MM.1S (cell line): ENCODE measurements around the gene NCEH1.

Experiments used
- DNase-seq: peaks from one replicate; pipeline ENCODE4 v3.0.0-alpha.2; 2015
- H2AFZ ChIP-seq: fragments of 300-600 bp; sonication (generic); 2 replicates; pipeline ENCODE4 v1.6.0; 2016; ENCODE audit warnings: antibody characterized with exemption, low read length
- H3F3A ChIP-seq: fragments of 300-600 bp; sonication (generic); 2 replicates; pipeline ENCODE4 v1.6.1; 2016; ENCODE audit warnings: mild to moderate bottlenecking, antibody characterized with exemption, low read length, moderate library complexity, mixed read lengths; ENCODE audit not compliant: insufficient read depth
- H3K27ac ChIP-seq: fragments of 300-600 bp; sonication (generic); 2 replicates; pipeline ENCODE4 v1.5.1; 2016; ENCODE audit warnings: mild to moderate bottlenecking, low read length
- H3K27me3 ChIP-seq: fragments of 300-600 bp; sonication (generic); replicated peaks from 2 replicates; pipeline ENCODE4 v1.6.0; 2016; ENCODE audit warnings: low read length; ENCODE audit not compliant: insufficient read depth
- H3K36me3 ChIP-seq: fragments of 300-600 bp; sonication (generic); replicated peaks from 2 replicates; pipeline ENCODE4 v1.6.1; 2016; ENCODE audit warnings: mild to moderate bottlenecking, low read length, mixed read lengths; ENCODE audit not compliant: insufficient read depth
- H3K4me1 ChIP-seq: fragments of 300-600 bp; sonication (generic); 2 replicates; pipeline ENCODE4 v1.6.1; 2016; ENCODE audit warnings: low read length, mixed read lengths
- H3K4me2 ChIP-seq: fragments of 300-600 bp; sonication (generic); 2 replicates; pipeline ENCODE4 v1.6.0; 2016; ENCODE audit warnings: low read depth, low read length
- H3K4me3 ChIP-seq: fragments of 300-600 bp; sonication (generic); 2 replicates; pipeline ENCODE4 v1.5.1; 2016; ENCODE audit warnings: low read length, mixed read lengths
- H3K79me2 ChIP-seq: fragments of 300-600 bp; sonication (generic); 2 replicates; pipeline ENCODE4 v1.6.1; 2016; ENCODE audit warnings: mixed run types, low read length, mixed read lengths
- H3K9ac ChIP-seq: fragments of 300-600 bp; sonication (generic); 2 replicates; pipeline ENCODE4 v1.6.1; 2016; ENCODE audit warnings: low read length, mixed read lengths
- H3K9me2 ChIP-seq: fragments of 300-600 bp; sonication (generic); replicated peaks from 2 replicates; pipeline ENCODE4 v1.6.1; 2016; ENCODE audit warnings: mild to moderate bottlenecking, low read length, mixed read lengths; ENCODE audit not compliant: insufficient read depth
- H3K9me3 ChIP-seq: fragments of 300-600 bp; sonication (generic); replicated peaks from 2 replicates; pipeline ENCODE4 v1.6.1; 2016; ENCODE audit warnings: mild to moderate bottlenecking, low read length, mixed read lengths; ENCODE audit not compliant: insufficient read depth
- H4K20me1 ChIP-seq: fragments of 300-600 bp; sonication (generic); 2 replicates; pipeline ENCODE4 v1.6.1; 2016; ENCODE audit warnings: mild to moderate bottlenecking, low read length, moderate library complexity, mixed read lengths; ENCODE audit not compliant: insufficient read depth
- CTCF ChIP-seq: fragments of 300-600 bp; sonication (generic); IDR thresholded peaks from 2 replicates; pipeline ENCODE4 v1.5.1; 2016; ENCODE audit warnings: antibody characterized with exemption, low read length, mixed read lengths
- EZH2 ChIP-seq: fragments of 300-600 bp; sonication (generic); optimal IDR thresholded peaks from 2 replicates; pipeline ENCODE3; 2017; ENCODE audit warnings: low read depth, mild to moderate bottlenecking, antibody characterized with exemption, low read length, mixed read lengths
- EZH2phosphoT487 ChIP-seq: fragments of 300-600 bp; sonication (generic); IDR thresholded peaks from 2 replicates; pipeline ENCODE4 v1.6.1; 2018; ENCODE audit warnings: antibody characterized with exemption, low read length

Gene NCEH1

GRCh38 chr3:172616031-172616461 lies 94.8 kb downstream of the NCEH1 start:
- H3K4me2 ChIP-seq = peak overlapping the region; percentile 34
- H3K4me1 ChIP-seq = peaks cover 7% of the 10 kb centered on the region
- H3F3A ChIP-seq = no peaks in the 10 kb centered on the region
- TF ChIP-seq EZH2 (no peak), CTCF (no peak), EZH2phosphoT487 (no peak)
- H3K4me3 ChIP-seq = no peak overlapping the region
- H3K9ac ChIP-seq = no peak overlapping the region
- H3K9me3 ChIP-seq = no peaks in the 10 kb centered on the region
- H3K27me3 ChIP-seq = no peaks in the 10 kb centered on the region
- no peaks in the 10 kb centered on the region for H3K9me2 ChIP-seq
- no peaks in the 10 kb centered on the region for H3K36me3 ChIP-seq
- H3K79me2 ChIP-seq = no peaks in the 10 kb centered on the region
- H2AFZ ChIP-seq = no peak overlapping the region
- no peak overlapping the region for H3K27ac ChIP-seq
- peak; percentile 53 for DNase-seq
- no peaks in the 10 kb centered on the region for H4K20me1 ChIP-seq

GRCh38 chr3:172615296-172615695 lies 95.6 kb downstream of the NCEH1 start:
- no peak overlapping the region for H2AFZ ChIP-seq
- TF ChIP-seq CTCF = no peak
- TF ChIP-seq EZH2phosphoT487 = no peak
- TF ChIP-seq EZH2 = no peak
- no peaks in the 10 kb centered on the region for H3K9me3 ChIP-seq
- no peaks in the 10 kb centered on the region for H3K9me2 ChIP-seq
- no peak overlapping the region for H3K4me2 ChIP-seq
- H3K36me3 ChIP-seq = no peaks in the 10 kb centered on the region
- no peak for DNase-seq
- H4K20me1 ChIP-seq = no peaks in the 10 kb centered on the region
- H3F3A ChIP-seq = no peaks in the 10 kb centered on the region
- H3K79me2 ChIP-seq = no peaks in the 10 kb centered on the region
- no peak overlapping the region for H3K4me3 ChIP-seq
- H3K27ac ChIP-seq = no peak overlapping the region
- no peaks in the 10 kb centered on the region for H3K27me3 ChIP-seq
- peaks cover 7% of the 10 kb centered on the region for H3K4me1 ChIP-seq
- H3K9ac ChIP-seq = no peak overlapping the region

GRCh38 chr3:172614340-172615274 lies 96.3 kb downstream of the NCEH1 start:
- no peak overlapping the region for H3K4me2 ChIP-seq
- H3K9me3 ChIP-seq = no peaks in the 10 kb centered on the region
- H3K4me1 ChIP-seq = peaks cover 7% of the 10 kb centered on the region
- H3K9me2 ChIP-seq = no peaks in the 10 kb centered on the region
- H2AFZ ChIP-seq = no peak overlapping the region
- H3K36me3 ChIP-seq = no peaks in the 10 kb centered on the region
- TF ChIP-seq EZH2 (no peak), CTCF (no peak), EZH2phosphoT487 (no peak)
- no peak overlapping the region for H3K9ac ChIP-seq
- no peaks in the 10 kb centered on the region for H3F3A ChIP-seq
- H3K27me3 ChIP-seq = no peaks in the 10 kb centered on the region
- H3K79me2 ChIP-seq = no peaks in the 10 kb centered on the region
- H4K20me1 ChIP-seq = no peaks in the 10 kb centered on the region
- no peak for DNase-seq
- H3K27ac ChIP-seq = no peak overlapping the region
- no peak overlapping the region for H3K4me3 ChIP-seq
